H1 (cell line): ENCODE measurements around the gene CISD1. TPM values are rescaled to one million over a fixed set of nuclear protein-coding genes. Genes with fewer than 3 reads are reported as not detected.

Experiments used
- CTCF ChIA-PET: fragments of 300-600 bp; sonication (Branson Sonifier 250); formaldehyde crosslinking; loops from one replicate; lab custom pipeline; 2021; ENCODE audit not compliant: partially characterized antibody; lab: Charles Lee
- POLR2A ChIA-PET: fragments of 300-600 bp; sonication (Branson Sonifier 250); formaldehyde crosslinking; loops from one replicate; lab custom pipeline; 2021; ENCODE audit warnings: inconsistent platforms; ENCODE audit not compliant: partially characterized antibody; lab: Charles Lee
- DNase-seq, 2 experiments: peaks; one replicate each; pipeline versions ENCODE4 v3.0.0 to v3.0.0-alpha.2; 2010 to 2022; ENCODE audit warnings: low spot score in 2 of 2, low read depth in 1 of 2, mixed read lengths in 1 of 2
- FAIRE-seq: peaks from 2 replicates; lab custom pipeline; 2011; peaks lifted over from hg19 to GRCh38; lab: Jason Lieb, UNC
- H2AFZ ChIP-seq: 2 replicates; pipeline ENCODE4 v1.8.1; 2012; ENCODE audit warnings: low read length, inconsistent platforms
- H2AK5ac ChIP-seq: 2 replicates; pipeline ENCODE4 v1.6.1; 2013; ENCODE audit warnings: low read depth, low read length
- H2BK120ac ChIP-seq: replicated peaks from 2 replicates; pipeline ENCODE3; 2013; ENCODE audit warnings: low read depth, low read length, inconsistent platforms
- H2BK12ac ChIP-seq: 2 replicates; pipeline ENCODE4 v1.6.1; 2013; ENCODE audit warnings: low read depth, low read length
- H2BK15ac ChIP-seq: 2 replicates; pipeline ENCODE4 v1.6.1; 2013; ENCODE audit warnings: low read length
- H2BK20ac ChIP-seq: 2 replicates; pipeline ENCODE4 v1.6.1; 2013; ENCODE audit warnings: low read length
- H2BK5ac ChIP-seq: 2 replicates; pipeline ENCODE4 v1.6.1; 2013; ENCODE audit warnings: low read depth, low read length
- H3K14ac ChIP-seq: 2 replicates; pipeline ENCODE4 v1.6.1; 2013; ENCODE audit warnings: inconsistent platforms; ENCODE audit not compliant: insufficient read length
- H3K18ac ChIP-seq: 2 replicates; pipeline ENCODE4 v1.6.1; 2013; ENCODE audit warnings: low read length; ENCODE audit errors: extremely low read depth
- H3K23ac ChIP-seq: 2 replicates; pipeline ENCODE4 v1.6.1; 2013; ENCODE audit warnings: inconsistent platforms; ENCODE audit not compliant: insufficient read length
- H3K23me2 ChIP-seq: 2 replicates; pipeline ENCODE4 v1.6.1; 2013; ENCODE audit warnings: low read depth, low read length
- H3K27ac ChIP-seq: 2 replicates; pipeline ENCODE4 v1.6.1; 2011; ENCODE audit warnings: low read depth, low read length, inconsistent platforms
- H3K27me3 ChIP-seq, 4 experiments: replicated peaks in 1 of 4; 1 replicate in 1 of 4; 2 replicates in 3 of 4; pipeline versions ENCODE4 v1.6.1 to v1.8.1; 2011 to 2013; ENCODE audit warnings: low read length in 3 of 4, mild to moderate bottlenecking in 3 of 4, inconsistent platforms in 2 of 4, mixed read lengths in 2 of 4, moderate library complexity in 1 of 4; ENCODE audit not compliant: control insufficient read depth in 3 of 4, insufficient read depth in 3 of 4; ENCODE audit errors: extremely low read depth in 1 of 4
- H3K36me3 ChIP-seq, 4 experiments: 2 replicates each; pipeline versions ENCODE4 v1.6.1 to v1.8.1; 2011 to 2013; ENCODE audit warnings: mild to moderate bottlenecking in 4 of 4, low read length in 3 of 4, moderate library complexity in 2 of 4, control low read depth in 1 of 4, inconsistent platforms in 1 of 4; ENCODE audit not compliant: insufficient read depth in 4 of 4, control insufficient read depth in 2 of 4
- H3K4ac ChIP-seq: replicated peaks from 2 replicates; pipeline ENCODE3; 2013; ENCODE audit warnings: low read length, low read depth, mixed read lengths, inconsistent platforms; ENCODE audit not compliant: insufficient read length
- H3K4me1 ChIP-seq, 4 experiments: replicated peaks in 1 of 4; 1 replicate in 1 of 4; 2 replicates in 3 of 4; pipeline versions ENCODE4 v1.6.1 to v1.8.1; 2011 to 2013; ENCODE audit warnings: low read length in 3 of 4, inconsistent platforms in 2 of 4, mixed read lengths in 1 of 4; ENCODE audit not compliant: insufficient read depth in 4 of 4, control insufficient read depth in 3 of 4
- H3K4me2 ChIP-seq, 2 experiments: 2 replicates each; pipeline versions ENCODE4 v1.6.1 to v1.8.1; 2011 to 2013; ENCODE audit warnings: low read depth in 2 of 2, low read length in 2 of 2, control low read depth in 1 of 2, inconsistent platforms in 1 of 2, mild to moderate bottlenecking in 1 of 2; ENCODE audit not compliant: insufficient read depth in 1 of 2
- H3K4me3 ChIP-seq, 4 experiments: fragments of 200-600, 300-600 bp in 1 of 4; sonication (generic), shearing (Covaris generic), sonication (Bioruptor Twin) in 1 of 4; 2 replicates each; pipeline versions ENCODE4 v1.5.1 to v1.8.1; 2011 to 2016; ENCODE audit warnings: low read length in 4 of 4, low read depth in 3 of 4, control low read depth in 2 of 4, inconsistent platforms in 2 of 4, mild to moderate bottlenecking in 2 of 4, mixed read lengths in 1 of 4, moderate library complexity in 1 of 4; ENCODE audit not compliant: insufficient read depth in 2 of 4; ENCODE audit errors: extremely low read depth in 1 of 4
- H3K56ac ChIP-seq: replicated peaks from 2 replicates; pipeline ENCODE3; 2013; ENCODE audit warnings: low read depth, mild to moderate bottlenecking, mixed read lengths, low read length, inconsistent platforms; ENCODE audit not compliant: insufficient read length
- H3K79me1 ChIP-seq: 2 replicates; pipeline ENCODE4 v1.6.1; 2013; ENCODE audit warnings: low read depth, low read length, control low read depth
- H3K79me2 ChIP-seq, 2 experiments: 2 replicates each; pipeline versions ENCODE4 v1.6.1 to v1.8.1; 2012 to 2013; ENCODE audit warnings: low read length in 2 of 2, mild to moderate bottlenecking in 2 of 2, inconsistent platforms in 1 of 2; ENCODE audit not compliant: insufficient read depth in 2 of 2, control insufficient read depth in 1 of 2
- H3K9ac ChIP-seq, 4 experiments: replicated peaks in 1 of 4; 1 replicate in 1 of 4; 2 replicates in 3 of 4; pipeline versions ENCODE4 v1.6.1 to v1.8.1; 2011 to 2013; ENCODE audit warnings: low read depth in 3 of 4, low read length in 3 of 4, control low read depth in 2 of 4, mild to moderate bottlenecking in 2 of 4, moderate library complexity in 2 of 4, inconsistent platforms in 1 of 4; ENCODE audit errors: extremely low read depth in 1 of 4
- H3K9me3 ChIP-seq, 2 experiments: 2 replicates each; pipeline versions ENCODE4 v1.6.1 to v1.8.1; 2012 to 2013; ENCODE audit warnings: mild to moderate bottlenecking in 2 of 2, moderate library complexity in 2 of 2, control low read depth in 1 of 2, inconsistent platforms in 1 of 2, low read depth in 1 of 2, low read length in 1 of 2, mixed read lengths in 1 of 2; ENCODE audit not compliant: insufficient read depth in 2 of 2
- H4K20me1 ChIP-seq, 2 experiments: replicated peaks in 1 of 2; 2 replicates each; pipeline versions ENCODE3 to v1.8.1; 2011 to 2013; ENCODE audit warnings: inconsistent platforms in 2 of 2, low read length in 2 of 2, mild to moderate bottlenecking in 1 of 2; ENCODE audit not compliant: insufficient read depth in 2 of 2, control insufficient read depth in 1 of 2
- H4K5ac ChIP-seq: 2 replicates; pipeline ENCODE4 v1.6.1; 2013; ENCODE audit warnings: low read length, low read depth, mixed read lengths, inconsistent platforms; ENCODE audit not compliant: insufficient read length
- H4K8ac ChIP-seq: 2 replicates; pipeline ENCODE4 v1.8.0; 2013; ENCODE audit warnings: mild to moderate bottlenecking, moderate library complexity, low read length, inconsistent platforms; ENCODE audit not compliant: insufficient read depth; ENCODE audit errors: extremely low read depth
- H4K91ac ChIP-seq: replicated peaks from 2 replicates; pipeline ENCODE3; 2013; ENCODE audit warnings: low read length, mixed read lengths, inconsistent platforms; ENCODE audit not compliant: insufficient read length
- CTBP2 ChIP-seq: IDR thresholded peaks from 2 replicates; pipeline ENCODE4 v1.7.0; 2011; ENCODE audit warnings: borderline replicate concordance, mild to moderate bottlenecking, moderate library complexity, mixed read lengths, low read length; ENCODE audit not compliant: insufficient read depth, insufficient read length
- HDAC6 ChIP-seq: IDR thresholded peaks from one replicate; pipeline ENCODE4 v1.7.1; 2012; ENCODE audit warnings: low read depth, mild to moderate bottlenecking, inconsistent platforms, low read length, moderate library complexity
- JUN ChIP-seq: IDR thresholded peaks from 2 replicates; pipeline ENCODE4 v1.6.1; 2011; ENCODE audit warnings: low read depth, mild to moderate bottlenecking, improper control_type of control experiment, low read length
- KDM5A ChIP-seq: fragments of 200-600 bp; IDR thresholded peaks from 2 replicates; pipeline ENCODE4 v1.7.1; 2012; ENCODE audit warnings: mild to moderate bottlenecking, low read length, inconsistent platforms, mixed read lengths
- SAP30 ChIP-seq: fragments of 300-600 bp; sonication (generic); IDR thresholded peaks from 2 replicates; pipeline ENCODE4 v1.7.1; 2012; ENCODE audit warnings: low read length, moderate library complexity, mild to moderate bottlenecking, inconsistent platforms; ENCODE audit not compliant: insufficient read depth, insufficient replicate concordance
- USF2 ChIP-seq: IDR thresholded peaks from 2 replicates; pipeline ENCODE4 v1.6.1; 2011; ENCODE audit warnings: low read length, improper control_type of control experiment
- polyA plus RNA-seq, 7 experiments: library from polyadenylated mRNA; depleted of rRNA in 3 of 7; stranded (reverse) in 5 of 7; unstranded in 2 of 7; fragments of >200 nt in 5 of 7; fragments of 200-250 nt in 2 of 7; gene quantifications; 1 replicate in 5 of 7; 2 replicates in 1 of 7; 4 replicates in 1 of 7; pipeline versions ENCODE4 v1.2.1 to v1.2.3, GENCODE V29; 2011 to 2013; ENCODE audit warnings: missing spikeins in 2 of 7, mixed read lengths in 2 of 7
- total RNA-seq: library from RNA; stranded (reverse); fragmentation: NEBNext Ultra II Directional; extraction: Animal tissue kit (Norgen Biotek cat#: 25700); gene quantifications from 2 replicates; pipeline ENCODE4 v1.2.1, GENCODE V29; 2021

The CISD1 gene
- total and polyA plus RNA-seq, 2 of the 8 experiments (the other 6 are each of a cell fraction or from before 2014, with no cell fraction given): 22.6 to 43.2 TPM

DNA sequence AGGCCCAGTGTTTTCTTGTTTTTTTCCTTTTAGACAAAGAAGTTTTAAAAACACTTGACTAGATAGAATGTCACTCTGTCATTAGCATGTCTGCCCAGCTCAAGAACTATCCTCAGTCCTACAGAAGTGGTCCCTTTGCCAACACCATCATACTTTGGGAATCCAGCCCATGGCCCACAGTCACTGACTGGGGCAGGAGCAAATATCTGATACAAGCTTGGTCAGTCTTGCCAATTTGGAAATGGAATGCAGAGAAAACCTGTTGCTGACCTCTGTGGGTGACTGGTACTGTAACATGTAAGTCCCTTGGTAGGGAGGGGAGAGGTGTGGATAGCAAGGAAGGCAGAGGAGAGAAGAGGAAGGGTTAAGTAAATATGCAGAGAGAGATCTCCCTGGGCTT lies 49.1 kb upstream of the CISD1 start:
- Histone ChIP-seq H2BK20ac (no peak overlapping the region), H4K20me1 (peaks cover 0 to 1% of the 10 kb centered on the region in 2 experiments), H2BK12ac (no peak overlapping the region), H3K18ac (no peak overlapping the region), H3K9ac (no peak overlapping the region), H2BK5ac (no peak overlapping the region), H2AFZ (no peak overlapping the region), H3K9me3 (no peaks in the 10 kb centered on the region), H3K79me2 (no peaks in the 10 kb centered on the region), H3K4ac (no peak overlapping the region), H3K4me2 (no peak overlapping the region), H3K14ac (no peak overlapping the region), H4K5ac (no peak overlapping the region), H3K27me3 (no peaks in the 10 kb centered on the region), H3K23me2 (no peaks in the 10 kb centered on the region), H2BK120ac (no peak overlapping the region), H4K8ac (no peak overlapping the region), H3K27ac (no peak overlapping the region), H3K4me1 (no peaks in the 10 kb centered on the region), H3K36me3 (no peaks in the 10 kb centered on the region), H3K56ac (no peak overlapping the region), H3K79me1 (no peaks in the 10 kb centered on the region), H3K4me3 (no peak overlapping the region), H2BK15ac (no peak overlapping the region), H4K91ac (no peak overlapping the region), H2AK5ac (no peak overlapping the region), H3K23ac (no peak overlapping the region)
- DNase-seq (no peak), FAIRE-seq (no peak)
- ChIA-PET POLR2A (no interaction called here), CTCF (no interaction called here)
- TF ChIP-seq SAP30: no peak
- TF ChIP-seq JUN: no peak
- TF ChIP-seq HDAC6: no peak
- no peak for TF ChIP-seq USF2
- TF ChIP-seq CTBP2: no peak
- no peak for TF ChIP-seq KDM5A
